Measurements from ENCODE around the gene WDR7.

Gene WDR7

DNA sequence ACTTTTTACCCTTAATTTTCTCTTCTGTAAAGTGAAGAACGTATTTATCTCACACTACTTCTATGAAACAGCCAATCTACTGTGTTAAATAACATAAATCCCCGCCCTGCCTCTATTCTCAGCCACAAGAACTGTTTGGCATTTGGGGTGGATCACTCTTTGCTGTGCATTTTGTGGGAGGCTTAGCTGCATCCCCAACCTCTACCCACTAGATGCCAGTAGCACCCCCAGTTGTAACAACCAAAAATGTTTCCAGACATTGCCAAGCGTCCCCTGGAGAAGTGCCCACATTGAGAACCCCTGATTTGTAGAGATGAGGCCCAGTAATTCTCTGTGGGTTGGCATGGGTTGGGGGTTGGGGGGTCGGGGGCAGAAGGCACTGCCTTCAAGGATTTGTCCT lies 401.0 kb downstream of the WDR7 start:
- no peak for DNase-seq

DNA sequence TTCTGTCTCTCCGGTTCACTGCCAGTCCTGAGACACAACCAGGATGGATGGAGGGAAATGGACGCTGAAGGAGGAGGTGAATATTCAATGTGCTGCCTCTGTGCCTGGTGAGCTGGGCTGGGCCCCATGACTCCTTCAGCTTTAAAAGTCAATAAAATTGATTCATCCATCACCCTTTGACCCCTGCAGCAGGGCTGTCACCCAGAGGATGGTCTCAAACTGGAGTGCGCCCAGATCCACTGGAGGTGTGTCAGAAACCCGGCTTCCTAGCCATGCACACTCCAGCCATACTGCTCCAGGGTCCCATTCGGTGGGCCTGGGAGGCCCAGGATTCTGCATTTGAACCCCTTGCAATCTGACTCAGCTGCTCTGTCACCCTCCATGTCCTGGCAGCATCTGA lies 401.6 kb downstream of the WDR7 start:
- DNase-seq: no peak

DNA sequence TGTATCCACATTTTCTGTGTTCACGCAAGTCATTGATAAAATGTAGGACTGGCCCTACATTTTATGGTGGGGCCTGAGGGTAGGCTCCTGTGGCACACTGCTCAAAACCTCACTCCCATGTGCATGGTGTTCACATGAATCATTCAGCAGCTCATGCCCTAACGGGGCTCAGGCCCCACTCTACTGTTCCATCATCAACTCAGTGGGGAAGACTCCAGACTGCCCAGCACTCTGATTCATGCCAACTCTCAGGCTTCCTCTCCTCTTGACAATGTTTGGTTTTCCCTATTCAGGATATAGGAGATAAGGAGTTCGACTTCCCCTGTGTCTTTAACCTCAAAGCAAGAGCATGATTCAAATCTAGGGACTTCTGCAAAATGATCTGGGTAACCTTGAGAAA lies 403.7 kb downstream of the WDR7 start:
- no peak for DNase-seq

DNA sequence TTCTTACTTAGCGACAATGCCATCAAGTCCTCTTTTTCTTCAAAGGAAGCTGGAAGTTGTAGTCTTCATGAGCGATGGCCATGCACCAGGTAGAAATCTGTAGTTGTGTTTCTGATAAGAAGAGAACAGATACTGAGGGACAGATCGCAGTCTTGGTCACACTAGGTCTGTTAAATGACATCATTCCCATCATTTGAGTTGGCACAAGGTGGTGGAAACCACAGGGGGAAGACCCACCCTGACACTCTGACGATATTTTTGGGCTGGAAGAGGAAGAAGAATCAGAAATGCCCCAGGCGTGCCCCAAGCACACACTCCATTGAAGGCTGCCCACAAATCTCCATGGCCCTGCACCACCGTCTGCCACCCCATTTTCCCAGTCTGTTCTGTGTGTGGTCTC lies 406.7 kb downstream of the WDR7 start:
- DNase-seq: no peak

DNA sequence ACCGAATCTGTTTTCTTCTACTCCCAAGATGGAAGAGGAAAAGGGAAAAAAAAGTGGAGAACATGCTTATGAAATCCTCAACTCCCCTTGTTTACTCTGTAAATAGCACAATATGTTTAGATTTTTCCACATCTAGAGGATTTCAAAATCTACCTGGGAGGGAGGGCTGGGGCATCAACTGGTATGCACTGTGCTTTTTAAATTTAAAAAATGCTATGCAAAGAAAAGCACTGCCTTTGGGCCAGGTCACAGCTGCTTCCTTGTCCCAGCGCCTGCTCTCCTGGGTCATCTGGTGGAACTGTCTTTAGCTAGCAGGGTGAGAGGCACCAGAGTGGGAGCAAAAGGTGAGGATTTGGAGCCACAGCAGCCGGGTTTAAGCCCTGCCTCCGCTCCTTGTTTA lies 407.6 kb downstream of the WDR7 start:
- no peak for DNase-seq

DNA sequence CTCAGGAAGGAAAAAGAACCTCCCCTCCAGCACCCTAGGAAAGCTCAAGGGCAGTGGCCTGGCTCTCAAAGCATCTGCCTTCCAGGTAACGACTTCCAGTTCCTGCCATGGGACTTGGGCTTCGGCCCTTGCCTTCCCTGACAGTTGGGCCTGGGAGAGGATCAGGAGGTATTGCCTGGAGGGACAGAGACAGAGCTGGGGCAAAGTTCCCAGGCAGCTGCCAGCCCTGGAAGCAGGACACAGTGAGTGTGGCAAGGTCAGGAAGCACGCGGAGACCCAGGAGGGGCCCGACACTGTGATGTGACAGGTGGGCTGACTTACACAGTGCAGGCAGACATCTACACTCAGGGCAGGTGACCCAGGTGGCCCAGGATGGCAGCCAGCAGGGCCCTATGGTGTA lies 408.2 kb downstream of the WDR7 start:
- DNase-seq: no peak

DNA sequence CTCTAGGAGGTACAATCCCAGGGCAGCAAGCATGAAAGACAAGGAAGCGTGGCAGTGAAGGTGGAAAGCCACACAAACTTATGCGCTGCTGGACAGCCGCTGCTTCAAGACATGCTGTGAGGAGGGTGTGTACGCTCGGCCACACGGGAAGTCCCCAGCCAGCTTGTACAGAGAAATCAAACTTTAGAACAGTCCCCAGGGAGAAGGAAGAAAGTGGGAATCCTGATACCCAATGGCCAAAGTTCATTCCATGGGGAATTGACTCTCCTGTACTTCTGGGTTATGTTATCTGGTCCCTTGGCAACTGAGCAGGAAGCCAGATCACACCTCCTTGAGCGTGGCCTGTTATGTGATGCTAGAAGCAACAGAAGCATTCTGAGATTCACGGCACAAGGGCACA lies 409.7 kb downstream of the WDR7 start:
- DNase-seq: no peak

DNA sequence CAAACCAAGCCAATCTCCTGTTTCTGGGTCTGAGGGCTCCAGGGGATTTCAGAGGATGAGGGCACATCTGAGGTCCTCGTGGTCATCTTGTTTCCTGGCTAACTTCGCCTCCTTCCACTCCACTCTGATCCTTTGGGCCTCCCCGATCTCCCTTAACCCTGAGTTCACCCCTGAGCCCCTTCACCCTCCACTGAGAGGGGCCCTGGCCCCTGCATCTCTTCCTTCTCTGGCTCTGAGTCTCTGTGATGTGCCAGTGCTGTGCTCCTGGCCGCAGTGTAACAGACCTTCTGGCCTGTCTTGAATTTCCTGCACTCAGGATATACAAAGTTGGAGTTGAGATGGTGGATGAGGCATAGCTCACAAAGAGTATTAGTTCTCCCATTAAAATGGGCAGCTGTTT lies 411.0 kb downstream of the WDR7 start:
- DNase-seq: no peak

DNA sequence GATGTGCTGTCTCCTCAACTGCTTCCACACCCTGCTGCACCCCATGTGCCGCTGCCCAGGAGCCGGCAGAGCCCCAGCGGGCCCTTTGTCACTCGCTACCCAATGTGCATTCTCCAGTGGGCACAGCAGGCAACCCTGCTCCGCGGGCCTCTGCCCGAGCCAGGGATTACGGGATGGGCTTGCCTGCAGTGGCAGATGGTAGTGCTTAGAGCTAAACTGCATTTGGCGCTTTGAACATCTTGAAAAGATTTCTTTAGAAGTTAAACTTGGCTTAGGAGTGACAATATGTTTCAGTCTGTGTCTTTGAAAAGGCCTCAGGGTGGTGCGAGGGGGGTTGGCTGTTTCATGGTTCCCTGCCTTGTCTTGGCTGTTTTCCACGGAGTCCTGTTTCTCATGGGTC lies 411.7 kb downstream of the WDR7 start:
- DNase-seq: no peak

DNA sequence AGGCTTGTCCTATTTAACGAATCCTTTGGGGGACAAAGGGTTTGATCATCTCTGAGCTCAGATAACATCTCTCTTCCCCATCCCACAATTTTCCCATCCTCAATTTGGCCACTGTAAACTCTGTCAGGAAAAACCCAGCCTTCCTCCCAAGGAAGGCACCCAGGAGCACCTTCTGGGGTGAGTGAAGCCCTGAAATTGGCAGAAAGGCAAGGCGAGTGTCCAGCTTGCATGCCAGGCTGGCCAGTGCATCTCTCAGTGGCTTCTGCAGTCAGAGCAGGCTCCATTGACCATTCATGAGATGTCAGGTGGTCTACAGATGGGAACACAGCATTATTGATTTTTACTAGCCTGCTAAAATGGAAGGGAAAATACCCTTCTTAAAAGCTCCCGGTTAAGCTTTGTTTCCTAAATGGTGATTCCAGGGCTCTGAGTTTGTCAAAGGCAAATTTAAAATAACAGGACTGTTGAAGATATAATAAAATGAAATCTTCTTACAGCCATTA lies 412.5 kb downstream of the WDR7 start:
- DNase-seq: no peak

DNA sequence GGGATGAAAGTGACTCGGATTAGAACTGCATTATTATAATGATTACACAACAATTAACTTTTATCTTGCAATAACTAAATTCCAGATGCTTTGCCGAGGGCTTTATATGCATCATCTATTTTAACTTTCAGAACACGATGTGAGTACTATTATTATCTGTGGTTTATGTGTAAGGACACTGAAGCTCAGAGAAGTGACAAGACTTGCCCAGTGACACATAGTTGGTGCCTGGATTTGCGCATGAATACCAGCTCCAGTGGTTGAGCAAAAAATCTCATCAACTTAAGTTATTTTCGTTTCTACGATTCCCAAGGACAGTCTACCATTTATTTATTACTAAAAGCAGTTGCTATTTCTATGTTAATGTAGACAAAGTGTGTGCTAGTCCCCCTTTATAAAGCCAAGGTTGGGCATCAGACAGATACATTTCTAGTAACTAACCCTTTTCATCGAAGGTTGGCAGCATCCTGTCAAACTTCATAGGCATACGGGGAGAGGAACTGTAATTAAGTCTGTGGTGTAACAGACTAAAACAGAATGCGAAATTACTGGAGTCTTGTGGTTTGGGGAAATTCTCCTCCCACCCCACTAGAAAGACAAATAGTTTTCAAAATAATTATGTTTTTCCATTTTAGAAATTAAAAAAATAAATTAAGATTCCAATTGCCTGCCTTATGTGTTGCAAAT lies 422.5 kb downstream of the WDR7 start:
- DNase-seq: no peak

DNA sequence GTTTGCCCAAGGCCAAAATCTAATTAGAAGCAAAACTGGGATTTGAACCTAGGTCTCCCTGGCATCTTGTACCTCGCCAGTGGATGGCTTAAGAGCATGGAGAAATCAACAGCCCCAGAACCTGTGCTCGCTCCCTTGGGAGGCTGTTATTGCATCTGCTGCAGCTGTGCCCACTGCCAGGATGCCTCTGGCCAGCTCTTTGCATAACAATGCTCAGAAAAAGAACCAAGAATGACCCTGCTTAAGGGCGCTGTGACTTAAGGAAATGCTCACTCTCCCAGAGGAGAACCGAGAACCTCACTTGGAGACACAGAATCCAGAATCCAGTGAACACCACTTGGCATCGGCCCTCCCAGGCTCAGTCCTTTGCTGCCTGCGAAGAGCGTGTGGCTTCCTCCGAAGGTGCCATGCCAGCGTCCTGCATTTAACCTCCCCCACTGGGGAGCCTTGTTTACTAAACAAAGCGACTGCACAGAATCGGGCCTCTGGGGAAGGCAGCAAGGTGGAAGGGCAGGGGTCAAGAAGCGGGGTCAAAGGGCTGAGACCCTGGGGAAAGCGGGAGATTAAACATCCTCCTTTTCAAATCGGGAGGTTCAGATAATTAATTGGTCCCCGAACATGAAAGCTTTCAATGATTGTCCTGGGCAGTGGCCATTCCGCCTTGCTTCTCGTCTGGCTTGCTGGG lies 424.7 kb downstream of the WDR7 start:
- no peak for DNase-seq

DNA sequence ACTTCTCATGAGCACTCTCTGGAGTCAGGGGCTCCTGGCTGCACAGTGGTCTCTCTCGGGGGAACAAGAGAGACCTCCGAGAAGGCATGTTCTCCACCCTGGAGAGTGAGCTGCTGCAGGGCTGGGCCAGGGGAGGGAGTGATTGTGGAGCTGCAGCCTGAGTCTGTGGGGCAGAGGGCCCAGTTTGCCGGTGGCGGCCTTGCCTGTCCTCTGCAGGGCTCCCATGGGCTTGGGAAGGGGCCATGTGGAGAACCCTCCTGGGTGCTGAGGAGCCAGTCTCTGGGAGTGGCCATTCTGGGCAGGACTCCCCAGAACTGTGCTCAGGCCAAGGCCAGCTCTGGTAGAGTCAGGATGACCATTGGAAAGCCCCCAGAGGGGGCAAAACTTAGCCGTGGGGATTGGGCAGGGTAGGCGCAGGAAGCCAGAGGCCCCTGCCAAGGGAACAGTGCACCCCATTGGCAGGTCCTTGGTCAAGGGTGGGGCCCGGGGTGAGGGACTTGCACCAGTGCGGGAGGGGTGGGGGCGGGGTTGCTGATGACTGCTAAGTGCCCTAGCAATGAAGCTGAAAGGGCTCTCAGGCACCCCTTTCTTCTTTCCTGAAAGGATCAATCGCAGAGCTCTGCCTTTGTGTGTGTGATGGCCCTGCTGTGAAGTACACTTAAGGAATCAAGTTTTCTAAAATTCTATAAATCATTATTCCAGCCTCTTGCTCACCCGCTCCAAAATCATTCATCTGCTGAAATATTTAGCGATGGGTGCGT lies 426.0 kb downstream of the WDR7 start:
- DNase-seq: no peak

DNA sequence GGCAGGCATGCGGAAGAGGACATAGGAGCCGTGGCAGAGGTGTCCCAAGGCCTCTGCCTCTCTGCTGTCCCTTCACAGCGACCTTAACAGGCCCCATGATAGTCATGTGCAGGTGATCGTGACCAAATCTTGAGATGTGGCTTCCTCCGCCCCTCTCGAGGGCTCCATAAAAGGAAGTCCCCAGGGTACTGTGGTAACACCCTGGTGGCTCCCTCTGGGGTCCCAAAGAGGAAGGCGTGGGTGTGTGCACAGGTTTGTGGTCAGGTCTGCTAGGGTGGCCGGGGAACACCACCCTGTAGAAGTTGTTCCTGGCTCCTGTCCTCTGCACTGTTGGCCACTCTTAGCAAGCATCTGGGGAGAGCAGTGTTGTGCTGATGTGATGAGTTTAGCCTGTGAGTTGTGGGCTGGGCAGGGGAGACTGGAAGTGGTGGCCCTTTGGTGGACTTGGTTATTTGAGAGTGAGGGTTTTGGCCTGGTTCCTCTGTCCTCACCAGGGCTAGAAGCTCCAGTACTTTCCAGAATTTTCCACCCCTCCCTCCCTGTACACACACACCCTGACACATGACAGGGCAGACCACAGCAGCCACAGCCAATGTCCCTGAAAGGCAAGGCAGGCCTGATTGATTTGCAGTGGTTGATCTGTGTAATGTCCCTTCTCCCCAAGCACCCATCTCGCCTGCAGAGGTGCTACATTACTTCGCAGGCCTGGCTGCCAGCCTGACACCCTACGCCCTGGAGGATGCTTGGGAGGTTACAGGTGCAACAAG lies 426.8 kb downstream of the WDR7 start:
- DNase-seq: no peak

DNA sequence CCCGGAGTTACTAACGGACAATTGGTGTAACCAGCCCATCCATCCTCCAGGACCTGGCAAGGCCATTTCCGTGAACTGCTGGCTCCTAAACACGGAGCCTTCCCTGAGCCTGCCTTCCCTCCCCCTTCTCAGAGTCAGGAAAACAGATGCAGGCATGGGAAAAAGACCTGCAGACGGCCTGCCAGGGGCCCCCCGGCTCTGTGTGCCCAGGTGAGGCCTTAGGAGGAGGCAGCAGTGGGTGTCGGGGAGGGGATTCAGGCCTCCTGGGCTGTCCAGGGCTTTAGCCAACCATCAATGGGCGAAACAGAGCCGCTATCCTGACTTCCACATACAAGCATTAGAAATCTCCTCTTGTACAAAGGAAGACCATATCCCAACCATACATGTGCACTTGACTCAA lies 427.5 kb downstream of the WDR7 start:
- no peak for DNase-seq

DNA sequence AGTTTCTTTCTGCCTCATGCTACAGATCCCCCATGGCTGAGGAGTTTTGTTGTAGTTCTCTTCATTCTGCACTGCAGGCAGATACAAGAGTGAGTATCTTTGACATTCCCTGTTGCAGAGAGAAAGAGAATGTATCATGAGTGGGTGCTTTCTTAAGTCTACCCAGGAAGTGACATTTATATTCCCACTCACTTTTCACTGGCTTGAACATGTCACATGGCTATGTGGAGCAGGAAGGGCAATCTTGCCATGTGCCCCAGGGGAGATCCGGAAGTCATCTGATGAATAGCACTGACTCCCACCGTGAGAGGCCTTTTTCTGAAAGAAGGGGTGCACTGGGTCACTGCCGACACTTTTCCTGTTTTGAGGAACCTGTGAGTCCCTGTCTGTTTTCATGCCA lies 429.3 kb downstream of the WDR7 start:
- no peak for DNase-seq

DNA sequence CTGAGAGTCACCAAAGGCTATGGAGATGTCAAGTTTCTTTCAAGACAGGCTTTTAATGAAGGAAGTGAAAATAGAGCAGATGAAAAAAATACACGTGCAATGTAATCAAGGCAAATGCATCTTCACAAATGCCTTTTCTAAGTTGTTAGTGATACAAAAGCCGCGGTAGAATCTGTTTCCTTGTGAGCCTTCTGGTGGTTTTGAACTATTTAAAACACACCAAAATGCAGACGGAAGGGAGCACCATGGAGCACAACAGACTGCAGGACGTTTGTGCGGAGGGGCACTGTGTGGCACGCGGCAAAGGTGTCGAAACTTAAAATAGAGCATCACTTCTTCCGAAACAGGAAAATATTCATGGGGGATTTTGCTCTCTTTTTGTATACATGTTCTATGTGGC lies 430.7 kb downstream of the WDR7 start:
- no peak for DNase-seq

DNA sequence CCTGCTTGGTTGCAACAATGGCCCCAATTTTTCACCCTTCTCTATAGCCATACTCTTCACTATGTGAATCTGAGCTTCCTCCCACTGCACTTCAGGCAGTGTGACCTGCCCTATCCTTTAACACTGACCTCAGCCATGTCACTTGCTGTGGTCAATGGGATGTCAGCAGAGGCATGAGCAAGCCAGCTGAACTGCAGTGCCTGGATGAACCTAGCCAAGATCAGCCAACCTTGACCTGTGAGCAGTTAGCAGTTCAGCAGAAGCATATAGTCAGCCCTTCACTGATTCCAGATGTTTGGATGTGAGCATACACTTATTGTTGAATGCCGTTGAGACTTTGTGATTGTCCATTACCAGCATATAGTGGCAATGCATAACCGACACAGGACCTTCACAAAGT lies 432.3 kb downstream of the WDR7 start:
- no peak for DNase-seq

DNA sequence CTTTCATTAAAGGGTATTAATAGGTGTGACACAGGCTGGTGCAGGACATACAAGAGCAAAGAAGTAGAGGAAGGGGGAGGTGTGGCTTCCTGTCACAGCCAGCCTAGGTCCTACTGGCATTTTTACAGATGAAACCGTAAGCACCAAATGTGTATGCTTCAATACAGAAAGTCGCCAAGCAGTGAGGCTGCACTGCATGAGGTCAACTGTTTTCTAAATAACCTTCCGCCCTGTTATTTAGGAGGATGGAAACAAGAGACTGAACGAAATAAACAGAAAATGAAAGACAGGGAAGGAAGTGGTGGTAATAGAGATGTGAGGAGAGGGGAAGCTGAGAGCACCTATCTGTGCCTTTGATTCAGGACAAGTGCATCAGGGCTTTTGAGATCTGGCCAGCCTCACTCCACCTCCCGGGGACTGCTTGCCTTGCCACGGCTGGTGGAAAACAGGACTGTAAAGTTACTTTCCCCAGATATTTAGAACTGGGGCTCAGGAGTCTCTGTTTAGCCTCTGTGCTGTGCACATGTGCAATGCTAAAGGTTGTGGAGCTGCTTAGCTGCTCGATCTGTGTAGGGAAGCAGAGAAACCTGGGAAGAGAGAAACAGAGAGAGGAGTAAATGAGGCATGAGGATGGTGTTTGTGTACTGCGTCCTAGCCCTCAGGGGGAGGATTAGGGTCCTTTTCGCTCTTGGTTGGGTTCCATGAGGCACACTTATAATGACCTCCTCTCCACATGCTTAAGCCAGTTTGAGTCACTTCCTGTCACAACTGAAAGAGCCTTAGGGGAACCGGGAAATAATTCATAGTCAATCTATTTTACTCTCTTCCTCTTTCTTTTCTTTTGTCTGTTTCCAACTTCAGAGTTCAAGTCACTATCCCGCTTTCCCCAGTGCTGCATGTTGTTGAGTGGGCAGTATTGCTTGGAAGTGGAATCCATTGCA lies 433.4 kb downstream of the WDR7 start:
- DNase-seq: no peak

DNA sequence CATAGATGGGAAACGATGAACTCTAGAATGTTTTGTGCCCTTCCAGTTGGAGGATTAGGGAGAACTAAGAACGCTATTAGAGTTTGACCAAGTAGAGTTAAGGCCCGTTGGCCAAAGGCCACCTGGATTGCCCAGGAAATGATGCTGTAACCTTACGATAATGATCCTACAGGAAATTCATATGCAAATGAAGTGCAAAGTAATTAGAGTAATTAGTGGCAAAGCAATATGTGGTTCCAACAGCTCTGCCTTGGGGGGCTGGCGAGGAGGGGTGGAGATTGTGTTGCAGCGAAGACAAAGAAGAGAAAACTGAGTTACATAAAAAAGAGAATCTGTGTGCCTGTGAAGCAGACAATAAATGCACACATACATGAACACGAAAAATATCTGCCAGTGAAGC lies 434.2 kb downstream of the WDR7 start:
- DNase-seq: no peak

DNA sequence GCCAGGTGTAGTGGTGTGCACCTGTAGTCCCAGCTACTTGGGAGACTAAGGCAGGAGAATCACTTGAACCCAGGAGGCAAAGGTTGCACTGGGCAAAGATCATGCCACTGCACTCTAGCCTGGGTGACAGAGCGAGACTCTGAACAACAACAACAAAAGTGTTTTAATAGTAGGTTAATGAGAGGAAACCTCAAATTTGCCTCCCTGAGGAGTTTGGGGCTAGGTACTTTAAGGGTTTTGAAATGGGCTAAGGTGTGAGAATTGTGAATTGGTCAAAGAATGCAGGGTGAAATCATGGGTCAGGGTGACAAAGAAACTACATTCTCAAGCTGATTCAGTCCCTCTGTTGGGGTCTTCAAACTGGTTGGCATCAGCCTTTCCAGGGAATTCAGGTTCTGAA lies 435.0 kb downstream of the WDR7 start:
- DNase-seq: no peak
